Stimulated activated CD4-positive, alpha-beta T cell treated with anti-CD3 and anti-CD28 coated beads, Interleukin-4, amount 100 ng/mL, for 1 hour (primary cell): ENCODE data around the gene ZNF507.
"Not testable (repeated sequence)": the region's sequence is repeated elsewhere in the genome, so short reads cannot be mapped to it uniquely, and the experiment has no call there.

Experiments
- DNase-seq: peaks from one replicate; pipeline ENCODE4 v3.0.0-alpha.2; 2020

ZNF507 gene

GRCh38 chr19:32415669-32416068, 70.3 kb downstream of the ZNF507 start:
- no peak for DNase-seq

DNA sequence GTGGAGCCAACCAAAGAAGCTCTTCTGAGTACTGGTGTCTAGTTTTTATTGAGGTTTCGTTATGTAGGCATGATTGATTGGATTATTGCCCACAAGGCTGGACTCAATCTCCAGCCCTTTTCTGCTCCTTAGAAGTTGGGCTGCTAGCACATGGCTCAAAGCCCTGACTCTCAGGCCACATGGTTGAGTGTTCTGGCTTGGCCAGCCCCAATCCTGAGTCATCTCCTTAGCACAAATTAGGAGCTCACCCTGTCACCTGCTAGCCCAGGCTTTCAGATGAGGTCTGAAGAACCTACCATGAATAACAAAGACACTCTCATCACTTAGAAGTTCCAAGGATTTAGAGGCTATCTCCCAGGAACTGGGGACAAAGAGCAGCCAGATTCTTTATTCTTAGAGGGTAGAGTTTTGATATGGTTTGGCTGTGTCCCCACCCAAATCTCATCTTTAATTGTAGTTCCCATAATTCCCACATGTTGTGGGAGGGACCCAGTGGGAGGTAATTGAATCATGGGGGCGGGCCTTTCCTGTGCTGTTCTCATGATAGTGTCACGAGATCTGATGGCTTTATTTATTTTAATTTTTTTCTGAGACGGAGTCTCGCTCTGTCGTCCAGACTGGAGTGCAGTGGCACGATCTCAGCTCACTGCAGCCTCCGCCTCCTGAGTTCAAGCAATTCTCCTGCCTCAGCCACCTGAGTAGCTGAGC, 71.5 kb downstream of the ZNF507 start:
- no peak for DNase-seq

DNA sequence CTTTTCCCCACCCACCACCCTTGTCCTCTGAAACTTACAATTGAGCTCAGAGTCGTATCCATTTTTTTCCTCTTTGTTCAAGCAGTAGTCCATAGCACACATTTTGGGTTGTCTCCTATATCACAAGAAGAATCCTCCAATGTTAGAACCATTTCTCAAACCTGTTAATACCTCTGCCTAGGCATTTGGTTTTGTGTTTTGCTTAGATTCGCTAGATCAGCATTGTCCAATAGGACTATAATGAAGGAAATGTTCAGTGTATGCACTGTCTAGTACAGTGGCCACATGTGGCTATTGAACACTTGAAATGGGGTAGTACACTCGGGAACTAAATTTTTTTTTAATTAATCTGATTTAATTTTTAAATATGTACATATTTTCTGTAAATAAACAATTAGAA, 72.7 kb downstream of the ZNF507 start:
- DNase-seq, result no peak

DNA sequence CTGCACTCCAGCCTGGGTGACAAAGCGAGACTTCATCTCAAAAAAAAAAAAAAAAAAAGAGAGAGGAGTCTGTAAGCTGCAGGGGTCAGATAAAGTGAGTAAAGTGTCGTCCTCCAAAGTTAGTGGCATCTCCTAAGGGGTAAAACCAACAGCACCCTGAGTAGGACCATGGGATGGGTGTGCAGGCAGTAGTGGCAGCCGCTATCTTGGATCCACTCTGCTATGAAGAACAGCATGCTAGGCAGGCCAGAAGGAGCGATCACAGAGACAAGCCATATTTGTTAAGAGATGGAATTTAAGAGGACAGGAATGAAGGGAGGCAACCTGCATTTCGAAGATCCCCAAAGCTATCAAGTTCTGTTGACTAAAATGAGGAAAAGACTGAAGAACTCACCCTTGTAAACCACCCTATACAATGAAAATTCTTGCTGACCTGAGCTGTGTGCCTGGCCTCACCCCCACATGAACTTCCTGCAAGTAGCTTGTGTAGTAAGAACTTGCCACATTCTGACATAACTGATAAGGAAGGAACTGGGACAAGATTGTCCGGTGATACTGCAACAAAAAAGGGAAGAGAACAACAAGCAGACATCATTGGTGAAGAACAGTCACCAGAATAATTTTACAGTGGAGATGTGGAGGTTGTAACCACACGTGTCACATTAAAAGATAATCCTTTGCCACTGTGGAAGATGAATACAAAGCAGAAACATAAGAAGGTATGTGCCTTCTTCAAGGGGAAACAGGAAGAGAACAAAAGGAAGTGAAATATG, 76.4 kb downstream of the ZNF507 start:
- no peak for DNase-seq

- no peak for DNase-seq
Observed at GRCh38 chr19:32422435-32422834, 77.0 kb downstream of the ZNF507 start.

- not testable (repeated sequence) for DNase-seq
Observed at GRCh38 chr19:32423944-32424343, 78.5 kb downstream of the ZNF507 start.

DNA sequence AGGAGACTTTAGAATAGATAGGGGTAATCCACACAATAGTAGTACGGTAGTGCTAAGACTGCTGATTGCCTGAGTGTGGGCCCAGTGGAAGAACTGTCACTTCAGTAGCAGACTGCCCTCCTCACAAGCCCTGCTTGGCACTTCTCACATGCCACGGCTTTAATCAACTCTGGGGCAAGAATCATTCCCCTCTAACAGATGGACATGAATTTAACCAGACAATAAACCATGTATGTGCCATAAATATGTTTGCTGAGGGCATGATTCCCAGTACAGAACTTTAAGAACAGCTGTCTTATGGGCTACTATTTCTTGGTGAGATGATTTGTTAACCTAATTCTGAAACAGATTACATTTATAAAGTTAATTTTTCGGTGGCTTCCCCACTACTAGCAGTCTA, 82.1 kb downstream of the ZNF507 start:
- no peak for DNase-seq

GRCh38 chr19:32436692-32437091, 91.3 kb downstream of the ZNF507 start:
- DNase-seq, result no peak

DNA sequence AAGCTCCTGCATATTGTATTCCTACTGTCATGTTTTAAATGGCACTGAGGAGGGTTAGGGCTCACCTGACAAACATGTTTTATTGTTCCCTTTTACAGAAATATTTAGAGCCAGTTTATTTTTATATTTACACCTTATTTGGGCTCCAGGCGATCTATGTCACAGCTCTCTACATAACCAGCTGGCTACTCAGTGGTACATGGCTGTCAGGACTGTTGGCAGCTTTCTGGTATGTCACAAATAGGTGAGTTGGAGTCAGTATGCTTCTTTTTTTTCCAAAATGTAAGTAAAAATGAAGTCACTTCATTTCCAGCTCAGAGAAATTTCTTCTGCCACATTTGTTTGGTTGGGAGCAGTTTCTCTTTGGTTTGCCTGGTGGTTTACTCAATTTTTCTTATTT, 91.7 kb downstream of the ZNF507 start:
- DNase-seq, result no peak
